Tibial nerve (tissue), 4 donors: ENCODE results near the gene CCDC152. TPM values are rescaled to one million over a fixed set of nuclear protein-coding genes. Genes with fewer than 3 reads are reported as not detected.

Source experiments
- DNase-seq, 2 donors: peaks; one replicate each; pipeline ENCODE4 v3.0.0-alpha.2; 2019; ENCODE audit warnings: low spot score in 2 of 2
- H3K27ac ChIP-seq, 4 donors: fragments of 200-600 bp; sonication (generic) in 3 of 4; one replicate each; pipeline ENCODE4 v1.5.1; 2017 to 2019; ENCODE audit warnings: mild to moderate bottlenecking in 1 of 4
- H3K27me3 ChIP-seq, 2 donors: fragments of 200-600 bp; sonication (generic) in 1 of 2; one replicate each; pipeline versions ENCODE4 v1.5.1 to v1.6.0; 2017 to 2019
- H3K36me3 ChIP-seq, 3 donors: fragments of 200-600 bp; sonication (generic); one replicate each; pipeline ENCODE4 v1.5.1; 2018 to 2019
- H3K4me1 ChIP-seq, 4 donors: fragments of 200-600 bp; sonication (generic) in 3 of 4; one replicate each; pipeline ENCODE4 v1.5.1; 2017 to 2019
- H3K4me3 ChIP-seq, 4 donors: fragments of 200-600 bp; sonication (generic) in 3 of 4; one replicate each; pipeline ENCODE4 v1.5.1; 2017 to 2019; ENCODE audit warnings: mild to moderate bottlenecking in 1 of 4, moderate library complexity in 1 of 4
- H3K9me3 ChIP-seq, 4 donors: fragments of 200-600 bp; sonication (generic) in 3 of 4; one replicate each; pipeline ENCODE4 v1.5.1; 2017 to 2019
- EP300 ChIP-seq, 2 donors: sonication (generic); formaldehyde crosslinking; IDR thresholded peaks; one replicate each; pipeline ENCODE4 v1.6.1; 2017; ENCODE audit warnings: antibody characterized with exemption in 2 of 2, mild to moderate bottlenecking in 1 of 2
- POLR2A ChIP-seq, 2 donors: fragments of 450-650 bp; IDR thresholded peaks; one replicate each; pipeline ENCODE4 v1.6.1; 2017; ENCODE audit warnings: antibody characterized with exemption in 2 of 2, mild to moderate bottlenecking in 2 of 2, moderate library complexity in 2 of 2
- WGBS, 2 donors: methylation state at CpG; one replicate each; pipeline ENCODE4 v1.1.5; 2018; 5-methylcytosine and 5-hydroxymethylcytosine counted together
- total RNA-seq, 4 donors: library from RNA; depleted of rRNA; stranded (reverse); fragments of >200 nt; gene quantifications; one replicate each; pipeline ENCODE4 v1.1.0, GENCODE V29; 2016
- TF ChIP-seq, protein P1 (sequence below), 5 experiments: fragments of 200-600 bp in 3 of 5; fragments of 450-650 bp in 2 of 5; sonication (generic) in 3 of 5; IDR thresholded peaks; one replicate each; pipeline ENCODE4 v1.5.1; 2016 to 2019; ENCODE audit warnings: antibody characterized with exemption in 5 of 5, mild to moderate bottlenecking in 3 of 5, moderate library complexity in 2 of 5

Gene CCDC152
- total RNA-seq, 4 donors from 2014 or later: 2.6 to 3.9 (median 3.0) TPM

DNA sequence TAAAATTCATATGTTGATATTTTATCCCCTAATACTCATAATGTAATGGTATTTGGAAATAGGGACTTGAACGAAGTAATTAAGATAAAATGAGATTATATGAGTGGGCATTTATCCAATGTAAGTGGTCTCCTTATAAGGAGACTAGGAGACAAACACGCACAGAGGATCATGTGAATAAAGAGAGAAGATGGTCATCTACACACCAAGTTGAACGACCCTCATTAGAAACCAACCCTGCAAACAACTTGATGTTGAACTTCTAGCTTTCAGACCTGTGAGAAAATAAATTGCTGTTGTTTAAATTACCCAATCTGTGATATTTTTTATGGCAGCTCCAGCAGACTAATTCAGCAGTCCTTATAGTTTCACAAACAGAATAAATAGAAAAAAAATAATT is 82.6 kb downstream of the CCDC152 start:
- no peaks in the 10 kb centered on the region for H3K9me3 ChIP-seq
- H3K4me3 ChIP-seq: no peak overlapping the region
- no peaks in the 10 kb centered on the region for H3K36me3 ChIP-seq
- no peak for TF ChIP-seq POLR2A (IDR thresholded peaks at IDR 0.05)
- TF ChIP-seq, protein P1, sequence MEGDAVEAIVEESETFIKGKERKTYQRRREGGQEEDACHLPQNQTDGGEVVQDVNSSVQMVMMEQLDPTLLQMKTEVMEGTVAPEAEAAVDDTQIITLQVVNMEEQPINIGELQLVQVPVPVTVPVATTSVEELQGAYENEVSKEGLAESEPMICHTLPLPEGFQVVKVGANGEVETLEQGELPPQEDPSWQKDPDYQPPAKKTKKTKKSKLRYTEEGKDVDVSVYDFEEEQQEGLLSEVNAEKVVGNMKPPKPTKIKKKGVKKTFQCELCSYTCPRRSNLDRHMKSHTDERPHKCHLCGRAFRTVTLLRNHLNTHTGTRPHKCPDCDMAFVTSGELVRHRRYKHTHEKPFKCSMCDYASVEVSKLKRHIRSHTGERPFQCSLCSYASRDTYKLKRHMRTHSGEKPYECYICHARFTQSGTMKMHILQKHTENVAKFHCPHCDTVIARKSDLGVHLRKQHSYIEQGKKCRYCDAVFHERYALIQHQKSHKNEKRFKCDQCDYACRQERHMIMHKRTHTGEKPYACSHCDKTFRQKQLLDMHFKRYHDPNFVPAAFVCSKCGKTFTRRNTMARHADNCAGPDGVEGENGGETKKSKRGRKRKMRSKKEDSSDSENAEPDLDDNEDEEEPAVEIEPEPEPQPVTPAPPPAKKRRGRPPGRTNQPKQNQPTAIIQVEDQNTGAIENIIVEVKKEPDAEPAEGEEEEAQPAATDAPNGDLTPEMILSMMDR (IDR thresholded peaks at IDR 0.05): no peak
- no peak for TF ChIP-seq EP300 (IDR thresholded peaks at IDR 0.05)
- peaks cover 2 to 55% (median 21%) of the 10 kb centered on the region in 4 donors for H3K4me1 ChIP-seq
- peak overlapping the region in 2 of 4 donors; percentile 84 to 86 for H3K27ac ChIP-seq
- H3K27me3 ChIP-seq: no peaks in the 10 kb centered on the region
- WGBS, 2 donors: 81 to 87% methylated on average over 3 of the region's 3 CpGs
- DNase-seq: no peak

- H3K36me3 ChIP-seq: no peaks in the 10 kb centered on the region
- H3K9me3 ChIP-seq: no peaks in the 10 kb centered on the region
- H3K4me1 ChIP-seq: peaks cover 2 to 55% (median 21%) of the 10 kb centered on the region in 4 donors
- WGBS, 2 donors: 8% methylated on average over 6 of the region's 6 CpGs
- no peaks in the 10 kb centered on the region for H3K27me3 ChIP-seq
- TF ChIP-seq, protein P1 (IDR thresholded peaks at IDR 0.05): no peak
- TF ChIP-seq POLR2A (IDR thresholded peaks at IDR 0.05): no peak
- peak; percentile 76 to 97 for TF ChIP-seq EP300 (IDR thresholded peaks at IDR 0.05)
- H3K27ac ChIP-seq: peak overlapping the region; percentile 46 to 86 (median 69)
- no peak overlapping the region for H3K4me3 ChIP-seq
- DNase-seq: peak; percentile 21 to 79
Measured at GRCh38 chr5:42840269-42840668, 83.7 kb downstream of the CCDC152 start.

DNA sequence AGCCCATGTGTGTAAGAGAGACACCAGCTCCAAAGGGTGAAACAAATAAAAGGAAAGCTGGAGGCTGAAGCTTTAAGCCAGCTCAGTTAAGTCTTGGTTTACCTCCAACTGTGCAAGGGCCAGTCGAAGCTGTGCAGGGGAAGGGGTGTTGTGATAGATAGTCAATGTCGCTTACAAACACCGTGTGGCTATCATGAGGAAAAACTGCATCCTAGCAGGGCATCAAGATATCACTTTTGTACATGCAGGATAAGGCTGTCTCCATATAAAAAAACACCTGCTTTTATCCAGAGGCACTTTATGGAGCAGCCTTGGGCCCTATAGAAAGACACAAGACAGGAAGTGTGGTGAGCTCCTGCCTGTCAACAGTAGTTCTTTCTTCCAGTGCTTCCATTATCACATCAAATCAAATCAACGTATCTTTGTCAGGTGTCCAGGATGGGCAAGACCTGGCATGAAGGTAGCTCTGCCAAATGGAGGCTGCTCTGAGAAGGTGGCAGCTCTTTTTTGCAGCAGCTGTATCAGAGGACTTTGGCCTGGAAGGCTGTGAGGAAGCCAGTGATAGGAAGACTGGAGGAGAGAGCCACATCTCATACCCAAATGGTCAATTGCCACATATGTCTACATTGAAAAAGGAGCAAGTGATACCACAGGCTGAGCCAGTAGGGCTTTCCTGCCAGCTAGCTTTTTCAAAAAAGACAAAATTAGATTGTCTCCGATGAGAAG is 84.4 kb downstream of the CCDC152 start:
- Histone ChIP-seq H3K27ac (peak overlapping the region in 3 of 4 donors; percentile 54 to 86 (median 84)), H3K4me3 (no peak overlapping the region)
- WGBS, 2 donors: 70 to 75% methylated on average over 5 of the region's 5 CpGs

DNA sequence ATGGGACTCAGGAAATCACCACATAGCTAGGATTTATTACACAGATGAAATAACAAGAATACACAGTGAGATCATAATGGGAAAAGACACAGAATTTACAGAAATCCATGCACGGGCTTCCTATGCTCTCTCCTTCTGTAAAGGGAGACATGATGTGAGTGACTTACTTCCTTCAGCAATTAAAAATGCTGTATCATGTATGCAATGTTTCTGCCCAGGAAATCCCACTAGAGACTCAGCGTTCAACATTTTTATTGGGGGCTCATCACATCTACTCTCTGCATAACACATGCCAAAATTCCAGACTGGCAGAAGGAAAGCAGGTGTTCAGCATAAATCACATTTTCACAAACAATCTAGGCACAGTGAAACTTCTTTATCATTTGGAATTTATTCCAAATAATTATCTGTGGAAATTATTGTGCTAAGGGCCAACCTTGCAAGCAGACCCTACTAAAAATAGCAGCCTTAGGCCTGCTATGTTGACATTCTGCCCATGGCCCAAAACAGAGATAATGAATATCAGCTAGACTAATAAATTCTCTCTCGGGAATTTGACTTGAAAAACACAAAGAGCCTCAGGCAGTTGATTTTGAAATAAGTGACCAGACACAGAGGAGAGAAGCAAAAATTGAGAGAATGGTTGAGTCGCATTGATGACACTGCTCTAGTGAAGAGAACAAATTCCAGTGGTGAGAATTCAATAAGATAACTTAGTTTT is 86.5 kb downstream of the CCDC152 start:
- Histone ChIP-seq H3K4me3 (no peak overlapping the region), H3K27ac (peak overlapping the region in 2 of 4 donors; percentile 41 to 76), H3K27me3 (no peaks in the 10 kb centered on the region), H3K4me1 (peaks cover 2 to 61% (median 21%) of the 10 kb centered on the region in 4 donors), H3K9me3 (no peaks in the 10 kb centered on the region), H3K36me3 (no peaks in the 10 kb centered on the region)
- DNase-seq: no peak
- TF ChIP-seq, protein P1 (IDR thresholded peaks at IDR 0.05): no peak
- TF ChIP-seq EP300 (IDR thresholded peaks at IDR 0.05): no peak
- no peak for TF ChIP-seq POLR2A (IDR thresholded peaks at IDR 0.05)
- 46 to 50% methylated on average over 4 of the region's 4 CpGs for WGBS, 2 donors

More for the DNA sequence above, 84.4 kb downstream of the CCDC152 start:
- TF ChIP-seq, protein P1 (IDR thresholded peaks at IDR 0.05): no peak
- no peak for TF ChIP-seq POLR2A (IDR thresholded peaks at IDR 0.05)
- no peak for TF ChIP-seq EP300 (IDR thresholded peaks at IDR 0.05)
- Histone ChIP-seq H3K9me3 (no peaks in the 10 kb centered on the region), H3K27me3 (no peaks in the 10 kb centered on the region), H3K4me1 (peaks cover 2 to 55% (median 21%) of the 10 kb centered on the region in 4 donors), H3K36me3 (no peaks in the 10 kb centered on the region)
- DNase-seq: no peak
